Right hindlimb (tissue), 1 donor: ENCODE data around the gene CCDC142.
A peak's percentile ranks its signal among the peaks of the same experiment; 100 is the strongest.
"Not testable (repeated sequence)": the region's sequence is repeated elsewhere in the genome, so short reads cannot be mapped to it uniquely, and the experiment has no call there.

ENCODE experiments used
- DNase-seq: peaks from one replicate; pipeline ENCODE4 v3.0.0-alpha.2; 2018

Gene CCDC142

GRCh38 chr2:74499267-74499939 is 16.6 kb upstream of the CCDC142 start, which contains the start of gene LBX2:
TSS of gene LBX2 (minus strand) at chr2:74499603. CDS start at chr2:74499537, 66 bp downstream.
- peak; percentile 72 for DNase-seq

DNA sequence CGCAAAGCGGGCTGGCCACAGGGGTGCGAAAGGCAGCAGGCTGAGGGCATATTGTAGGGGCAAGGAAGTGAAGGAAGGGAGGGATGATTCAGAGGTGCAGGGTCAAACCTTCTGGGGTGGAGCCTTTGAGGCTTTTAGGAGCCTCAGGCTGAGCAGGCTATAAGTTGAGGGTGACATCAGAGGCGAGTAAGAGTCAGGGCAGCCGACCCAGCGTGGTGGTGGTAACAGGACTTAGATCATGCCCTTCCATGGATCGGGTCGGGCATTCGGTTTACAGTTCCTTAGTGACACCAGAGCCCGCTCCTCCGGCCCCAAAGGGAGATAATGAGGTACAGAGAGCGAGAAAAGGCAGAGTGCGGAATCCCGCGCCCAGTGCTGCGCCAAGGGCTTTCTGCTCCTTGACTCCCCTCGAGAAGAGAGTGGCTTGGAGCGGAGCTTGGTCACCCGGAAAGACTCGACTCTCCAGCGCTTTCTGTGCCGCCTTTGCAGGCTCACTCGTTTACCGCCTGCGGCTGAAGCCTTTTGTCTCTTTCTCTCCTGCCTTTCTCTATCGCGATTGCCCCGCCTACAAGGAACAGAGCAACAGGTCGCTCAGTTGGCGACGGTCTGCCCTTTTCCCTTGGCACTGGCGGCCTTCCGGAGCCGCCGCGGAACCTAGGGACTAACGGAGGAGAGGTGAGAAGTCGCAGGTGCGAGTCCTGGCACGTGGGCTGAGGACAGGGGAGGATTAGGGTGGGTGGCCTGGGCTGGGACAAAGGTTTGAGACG is 15.9 kb upstream of the CCDC142 start:
- DNase-seq: no peak

DNA sequence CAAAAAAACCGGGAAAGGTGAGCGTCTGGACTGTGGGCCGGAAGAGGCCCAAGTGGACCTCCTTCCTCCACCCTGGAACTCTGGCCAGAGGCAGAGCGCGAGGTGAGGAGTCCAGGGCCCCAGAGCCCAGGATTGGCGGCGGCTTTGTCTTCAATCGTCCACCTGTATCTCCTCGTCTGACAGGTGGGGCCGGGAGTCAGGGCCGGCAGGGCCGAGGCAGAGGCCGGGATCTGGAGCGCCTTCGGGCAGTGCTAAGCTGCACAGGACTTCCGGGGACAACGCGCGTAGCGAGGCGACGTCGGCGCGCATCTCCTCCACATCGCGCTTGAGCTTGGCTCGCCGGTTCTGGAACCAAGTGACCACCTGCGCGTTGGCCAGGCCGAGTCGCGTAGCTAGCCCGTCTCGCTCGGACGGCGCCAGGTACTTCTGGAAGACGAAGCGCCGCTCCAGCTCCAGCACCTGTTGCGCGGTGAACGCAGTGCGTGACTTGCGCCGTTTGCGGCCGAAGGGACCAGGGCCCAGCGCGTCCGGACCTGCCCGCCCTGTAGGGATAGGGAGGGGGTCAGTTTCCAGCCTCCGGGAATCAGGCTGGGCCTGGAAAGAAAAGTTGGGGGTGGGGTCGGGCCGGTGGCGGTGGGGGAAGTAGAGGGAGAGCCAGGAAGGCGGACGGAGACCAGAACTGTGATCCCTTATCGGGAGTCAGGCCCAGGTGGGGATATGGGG is 15.1 kb upstream of the CCDC142 start:
- DNase-seq: no peak

- DNase-seq: no peak
Measured at GRCh38 chr2:74496997-74497776, 14.4 kb upstream of the CCDC142 start.

- DNase-seq: no peak
Measured at GRCh38 chr2:74495440-74495839, 12.6 kb upstream of the CCDC142 start.

DNA sequence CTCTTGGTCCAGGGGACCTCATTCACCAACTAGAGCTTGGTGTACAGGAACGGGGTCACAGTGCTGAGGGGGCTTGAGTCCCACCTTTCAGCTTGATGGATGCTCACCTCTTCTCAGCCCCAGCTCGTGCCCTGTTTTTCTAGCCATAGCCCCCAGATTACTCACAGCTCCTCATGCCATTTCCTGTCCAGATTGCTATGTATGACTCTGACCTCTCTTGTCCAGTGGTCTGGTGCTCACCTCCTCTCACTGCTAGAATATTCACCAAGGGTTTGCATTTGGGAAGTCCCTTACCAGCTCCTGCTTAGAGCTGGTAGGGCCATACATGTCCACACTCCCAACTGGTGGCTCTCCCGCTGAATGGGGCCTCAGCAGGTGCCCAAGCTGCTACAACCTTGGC is 10.7 kb upstream of the CCDC142 start:
- no peak for DNase-seq

GRCh38 chr2:74491648-74492544 is 9.1 kb upstream of the CCDC142 start:
- DNase-seq: no peak

DNA sequence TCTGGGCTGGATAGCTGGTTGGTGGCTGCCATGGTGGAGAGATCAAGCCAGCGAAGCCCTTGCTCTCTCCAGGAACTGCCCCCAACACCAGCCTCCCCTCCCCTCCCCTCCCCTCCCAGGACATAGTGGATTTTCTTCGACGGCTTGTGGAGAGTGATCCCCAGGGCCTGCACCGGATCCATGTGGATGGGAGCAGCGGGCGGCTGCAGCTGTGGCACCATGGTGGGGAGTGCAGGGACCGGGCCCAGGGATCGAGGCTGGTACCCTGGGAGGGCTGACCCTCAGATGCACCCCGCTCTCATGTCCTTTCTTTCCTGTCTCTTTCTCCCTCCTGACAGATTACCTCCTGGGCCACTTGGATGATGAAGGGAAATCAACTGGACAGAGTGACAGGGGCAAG is 7.1 kb upstream of the CCDC142 start:
- no peak for DNase-seq

DNA sequence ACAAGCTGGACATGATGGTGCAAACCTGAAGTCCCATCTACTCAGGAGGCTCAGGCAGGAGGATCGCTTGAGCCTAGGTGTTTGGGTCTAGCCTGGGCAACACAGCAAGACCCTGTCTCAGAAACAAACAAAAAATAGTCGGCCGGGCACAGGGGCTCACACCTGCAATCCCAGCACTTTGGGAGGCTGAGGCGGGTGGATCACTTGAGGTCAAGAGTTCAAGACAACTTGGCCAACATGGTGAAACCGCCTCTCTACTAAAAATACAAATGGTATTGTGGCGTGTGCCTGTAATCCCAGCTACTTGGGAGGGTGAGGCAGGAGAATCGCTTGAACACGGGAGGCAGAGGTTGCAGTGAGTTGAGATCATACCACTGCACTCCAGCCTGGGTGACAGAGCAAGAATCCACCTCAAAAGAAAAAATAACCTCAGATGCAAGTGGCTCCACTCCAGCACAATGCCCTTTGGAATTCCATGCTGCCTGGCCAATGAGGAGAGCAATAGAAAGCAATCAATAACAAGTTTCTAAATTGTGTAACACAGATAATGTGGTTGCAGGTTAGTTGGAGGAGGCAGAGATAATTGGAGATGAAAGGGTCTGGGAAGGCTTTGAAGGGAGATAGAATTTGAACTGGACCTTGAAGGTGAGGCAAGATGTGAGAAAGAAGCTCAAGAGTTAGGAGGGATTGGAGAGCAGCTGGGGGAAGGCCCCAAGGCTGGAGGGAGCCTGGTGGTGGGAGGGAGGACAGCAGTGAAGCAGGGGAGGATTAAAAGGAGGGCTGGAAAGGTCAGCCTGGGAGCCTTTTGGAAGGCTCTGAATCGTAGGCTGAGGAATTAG is 6.1 kb upstream of the CCDC142 start:
- no peak for DNase-seq

DNA sequence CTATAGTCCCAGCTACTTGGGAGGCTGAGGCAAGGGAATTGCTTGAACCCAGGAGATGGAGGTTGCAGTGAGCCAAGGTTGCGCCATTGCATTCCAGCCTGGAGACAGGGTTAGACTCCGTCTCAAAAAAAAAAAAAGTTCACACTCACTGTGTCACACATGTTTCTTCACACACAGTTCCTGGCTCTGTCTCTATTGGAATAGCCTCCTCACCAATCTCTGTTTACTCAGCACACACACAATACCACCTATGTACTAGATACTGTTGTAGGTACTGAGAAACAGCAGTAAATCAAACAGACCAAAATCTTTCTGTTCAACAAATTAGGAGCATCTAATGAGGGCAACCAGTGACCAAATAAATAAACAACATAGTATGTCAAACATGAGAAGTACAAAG is 3.3 kb upstream of the CCDC142 start:
- no peak for DNase-seq

GRCh38 chr2:74483675-74484164 is 922 bp upstream of the CCDC142 start:
- DNase-seq: not testable (repeated sequence)

GRCh38 chr2:74481961-74482800 is 617 bp downstream of the CCDC142 start:
- peak; percentile 41 for DNase-seq

DNA sequence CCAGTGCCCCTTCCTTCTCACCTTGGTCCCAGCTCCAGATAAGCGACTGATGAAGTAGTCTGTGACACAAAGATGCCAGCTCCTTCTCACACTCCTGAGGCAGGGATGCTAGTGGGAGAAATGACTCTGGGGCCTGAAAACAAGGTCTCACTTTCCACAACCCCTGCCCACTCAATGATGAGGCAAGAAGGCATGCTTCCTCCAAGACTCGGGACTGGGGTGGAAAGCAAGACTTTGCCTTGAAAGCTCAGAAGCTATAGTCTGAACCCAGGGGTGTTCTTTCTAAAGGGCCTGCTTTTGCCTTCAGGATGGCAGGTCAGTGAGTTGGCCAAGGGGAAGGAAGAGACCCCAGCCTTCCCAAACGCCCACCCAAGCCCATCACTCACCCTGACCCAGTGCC is 1.4 kb downstream of the CCDC142 start:
- DNase-seq: no peak

DNA sequence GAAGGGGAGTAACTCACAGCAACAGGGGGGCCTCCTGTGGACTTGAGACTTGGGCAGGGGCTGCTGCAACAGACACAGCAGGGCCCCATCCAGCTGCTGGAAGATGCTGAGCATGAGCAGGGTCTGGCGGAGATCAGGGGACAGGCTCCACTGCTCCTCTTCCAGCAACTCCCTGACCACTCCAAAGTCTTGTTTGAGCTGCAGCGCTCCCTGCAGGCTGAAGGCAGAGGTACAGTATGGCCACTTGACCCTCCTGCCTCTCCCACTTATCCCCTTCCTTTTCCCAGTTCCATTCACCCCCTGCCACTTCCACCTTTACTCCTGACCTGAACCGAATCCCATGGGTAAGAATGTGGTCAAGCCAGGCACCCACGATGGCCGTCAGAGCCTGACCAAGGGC is 7.9 kb downstream of the CCDC142 start:
- DNase-seq: no peak

GRCh38 chr2:74474481-74474880 is 8.3 kb downstream of the CCDC142 start:
- DNase-seq: no peak

DNA sequence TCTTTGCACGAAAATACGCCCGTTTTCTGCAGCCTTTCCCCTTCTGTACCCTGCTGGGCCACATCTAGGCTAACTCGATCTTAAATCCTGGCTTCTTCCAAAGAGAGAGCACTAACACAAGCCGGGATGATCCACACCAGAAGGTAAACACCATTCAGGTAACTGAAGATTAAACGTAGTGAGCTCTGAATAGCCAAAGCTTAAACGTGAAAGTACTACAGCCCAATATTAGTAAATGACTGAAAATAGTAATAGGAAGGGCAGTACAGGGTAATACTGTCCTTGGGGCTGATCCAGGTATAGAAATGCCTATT is 9.9 kb downstream of the CCDC142 start:
- DNase-seq: no peak

- DNase-seq: peak; percentile 96
Measured at GRCh38 chr2:74472086-74472944, 10.5 kb downstream of the CCDC142 start, which contains the start of gene MRPL53. TSS of gene MRPL53 (minus strand) at chr2:74472680. CDS start at chr2:74472660, 20 bp downstream.

GRCh38 chr2:74471332-74472065 is 11.3 kb downstream of the CCDC142 start:
- DNase-seq: no peak
